HG03558 (cell line): ENCODE measurements around the gene ENTR1.

Experiments
- ATAC-seq: cut with Tn5 transposase; IDR thresholded peaks from one replicate; pipeline ENCODE4 v1.9.1; 2021; ENCODE audit warnings: moderate number of reproducible peaks; ENCODE audit not compliant: unreplicated experiment; ENCODE audit errors: extremely low read depth

Gene ENTR1

DNA sequence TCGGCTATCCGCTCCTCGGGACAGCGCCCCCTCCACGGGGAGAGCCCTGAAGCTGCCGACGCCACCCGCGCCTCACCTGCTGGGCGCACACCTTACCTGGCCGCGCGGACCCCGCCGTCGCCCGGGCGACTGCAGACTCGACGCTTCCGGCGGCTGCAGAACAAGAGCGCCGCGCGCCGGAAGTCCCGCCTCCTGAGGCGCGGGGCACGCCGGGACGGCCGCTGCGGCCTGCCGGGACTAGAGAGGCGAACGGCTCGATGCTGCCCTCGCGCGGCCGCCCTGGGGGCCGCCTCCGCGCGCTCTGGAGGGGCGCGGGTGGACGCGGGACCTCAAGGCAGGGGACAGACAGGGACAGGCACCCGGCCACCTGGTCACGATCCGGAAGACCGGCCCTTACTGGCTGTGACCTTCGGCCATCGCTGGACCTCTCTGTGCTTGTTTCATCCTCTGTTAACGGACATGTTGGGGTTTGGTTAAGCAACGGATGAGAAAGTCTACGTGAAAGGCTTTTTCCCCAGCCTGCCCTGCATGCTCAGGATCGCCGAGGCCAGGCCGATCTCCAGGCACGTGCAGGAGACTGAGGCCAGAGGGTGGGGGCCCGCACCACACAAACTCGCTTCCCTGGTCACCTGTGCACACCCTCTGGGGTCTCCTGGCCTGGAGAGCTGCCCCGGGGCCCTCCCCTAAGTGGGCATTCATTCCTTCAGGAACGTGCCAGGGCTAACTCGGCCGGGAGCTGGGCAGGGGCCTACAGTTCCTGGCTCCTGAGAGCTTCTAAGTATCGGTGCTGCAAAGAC is 10.2 kb downstream of the ENTR1 start, which contains the start of gene SNAPC4:
Gene SNAPC4, minus strand, starts transcription at position 133 of the 797 bp plus-strand sequence. CDS start 1,742 bp downstream, outside the sequence.
- ATAC-seq: peak; percentile 38

DNA sequence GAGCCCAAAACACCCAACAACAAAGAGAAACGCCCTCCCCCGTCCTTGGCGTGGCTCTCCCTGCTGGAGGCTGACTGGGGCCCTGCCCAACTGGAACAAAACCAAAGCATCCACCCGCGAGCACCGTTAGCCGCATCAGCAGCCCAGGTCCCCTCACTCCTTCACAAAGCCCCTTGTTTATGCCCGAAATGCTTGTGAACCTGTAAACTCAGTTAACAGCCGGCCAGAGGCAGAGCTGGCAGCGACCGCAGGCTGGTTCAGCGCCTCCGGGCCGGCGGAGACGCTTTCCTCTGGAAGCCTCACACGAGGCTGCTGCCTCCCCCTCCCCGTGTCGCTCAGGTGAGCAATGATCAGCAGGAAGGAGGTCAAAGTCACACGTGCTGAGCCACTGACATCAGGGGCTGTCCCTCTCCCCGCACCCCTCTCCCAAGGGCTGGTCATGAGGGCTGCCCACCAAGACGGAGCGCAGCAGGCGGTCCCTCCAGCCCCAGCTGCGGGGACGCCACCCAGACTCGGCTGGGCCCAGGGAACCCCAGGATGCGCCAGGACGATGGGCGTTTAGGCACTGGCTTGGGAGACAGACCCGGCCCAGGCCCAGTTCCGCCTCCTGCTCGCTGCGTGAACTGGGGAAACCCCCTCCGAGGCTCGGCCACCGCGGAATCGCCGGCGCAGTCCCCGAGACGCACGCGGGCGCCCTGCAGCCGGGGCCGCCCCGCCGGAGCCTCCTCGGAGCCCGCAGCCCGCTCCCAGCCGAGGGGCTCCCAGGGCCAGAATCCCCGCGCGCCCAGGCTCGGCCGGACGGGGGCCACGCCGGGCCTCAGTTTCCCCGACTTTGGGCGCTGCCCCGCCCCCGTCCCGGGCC is 11.0 kb downstream of the ENTR1 start:
- ATAC-seq: peak; percentile 16

DNA sequence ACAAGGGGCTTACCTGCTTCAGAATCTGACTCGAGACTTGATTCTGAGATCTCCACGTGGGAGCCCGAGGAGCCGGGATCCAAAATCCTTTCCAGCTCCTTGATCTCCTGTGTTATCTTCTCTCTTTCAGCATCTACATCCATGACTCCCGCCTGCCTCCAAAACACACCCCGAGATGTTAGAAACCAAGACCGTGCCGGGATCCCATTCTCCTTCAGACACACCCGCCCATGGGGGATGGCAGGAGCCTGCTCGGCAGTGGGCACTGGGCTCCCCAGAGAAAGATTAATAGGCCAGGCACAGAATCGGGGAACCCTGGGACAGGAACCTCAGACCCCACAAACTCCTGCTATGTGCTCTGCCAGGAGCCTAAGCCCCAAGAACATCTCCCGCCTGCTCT is 12.1 kb downstream of the ENTR1 start:
- ATAC-seq: no peak

DNA sequence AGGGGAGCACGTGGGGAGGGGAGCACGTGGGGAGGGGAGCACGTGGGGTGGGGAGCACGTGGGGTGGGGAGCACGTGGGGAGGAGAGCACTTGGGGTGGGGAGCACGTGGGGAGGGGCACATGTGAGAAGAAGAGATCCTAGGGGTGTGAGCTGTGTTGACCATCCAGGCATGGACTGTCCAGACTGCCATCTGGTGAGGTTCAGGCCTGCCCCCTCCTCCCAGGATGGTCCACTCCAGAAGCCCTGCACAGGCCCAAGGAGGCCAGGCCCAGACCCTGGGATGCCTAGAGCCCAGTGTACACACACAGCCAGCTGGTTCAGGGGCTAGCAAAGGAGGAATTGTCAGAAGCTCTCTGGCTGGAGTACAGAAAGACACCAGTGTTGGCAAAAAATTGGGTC is 12.8 kb downstream of the ENTR1 start:
- ATAC-seq: no peak

DNA sequence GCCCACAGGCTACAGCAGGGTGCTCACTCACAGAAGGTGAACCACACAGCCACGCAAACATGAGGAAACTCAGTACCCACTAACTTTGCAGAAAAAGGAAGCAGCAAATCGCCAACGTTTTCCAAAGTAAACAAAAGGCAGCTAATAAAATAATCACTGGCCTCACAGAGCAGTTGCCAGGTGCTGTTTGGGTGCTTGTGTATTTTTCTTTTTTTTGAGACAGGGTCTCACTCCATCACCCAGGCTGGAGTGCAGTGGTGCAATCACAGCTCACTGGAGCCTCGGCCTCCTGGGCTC is 14.2 kb downstream of the ENTR1 start:
- no peak for ATAC-seq

DNA sequence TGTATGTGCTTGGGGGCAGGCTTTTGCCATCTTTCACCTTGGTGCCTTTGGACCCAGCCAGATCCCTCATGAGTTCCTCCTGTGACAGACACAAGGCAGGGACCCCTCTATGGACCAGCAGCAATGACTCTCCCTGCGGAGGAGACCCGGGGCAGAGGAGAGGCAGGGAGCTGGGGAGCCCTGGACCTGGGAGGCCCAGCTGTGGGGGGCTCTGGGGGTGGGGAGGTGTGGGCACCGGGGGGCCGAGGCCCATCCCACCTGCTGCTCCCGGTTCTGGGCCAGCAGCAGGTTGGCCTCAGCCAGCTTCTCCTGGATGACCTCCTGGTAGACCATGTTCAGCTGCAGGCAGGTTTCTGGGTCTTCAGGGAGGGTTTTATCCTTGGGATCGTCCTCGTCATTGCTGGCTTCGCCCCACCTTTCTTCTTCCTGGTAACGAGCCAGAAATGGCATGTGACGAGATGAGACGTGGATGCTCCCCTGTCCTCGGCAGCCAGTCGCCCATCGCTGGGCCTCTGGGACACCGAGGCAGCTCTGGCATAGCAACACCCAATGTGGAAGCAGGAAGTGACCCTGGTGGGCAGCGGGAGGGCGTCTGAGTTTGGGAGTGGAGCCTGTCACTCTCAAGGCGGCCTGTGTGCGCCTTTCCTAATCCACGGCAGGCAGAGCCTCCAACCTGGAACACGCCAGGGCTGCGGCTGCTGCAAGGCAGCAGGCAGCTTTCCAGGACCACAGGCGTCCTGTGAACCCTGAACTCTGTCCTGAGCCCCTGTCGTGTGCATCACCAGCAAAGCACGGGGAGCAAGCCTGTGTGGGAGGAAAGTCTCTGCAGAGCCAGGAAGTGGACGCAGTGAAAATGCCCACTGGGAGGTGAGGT is 14.8 kb downstream of the ENTR1 start:
- ATAC-seq: no peak

DNA sequence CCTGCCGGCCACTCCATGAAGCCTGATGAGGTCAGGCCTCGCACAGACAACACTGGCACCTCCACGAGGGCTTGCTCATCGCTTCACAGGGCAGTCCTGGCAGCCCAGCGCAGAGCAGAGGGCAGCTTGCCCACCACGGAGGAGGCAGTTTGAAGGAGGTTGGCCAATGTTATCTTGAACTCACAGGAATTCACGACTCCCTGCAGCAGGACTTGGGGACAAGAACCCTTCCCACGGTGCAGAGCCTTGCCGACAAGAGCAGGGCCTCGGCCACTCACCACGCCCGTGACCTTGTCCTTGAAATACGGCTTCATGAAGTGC is 15.4 kb downstream of the ENTR1 start:
- ATAC-seq: no peak

DNA sequence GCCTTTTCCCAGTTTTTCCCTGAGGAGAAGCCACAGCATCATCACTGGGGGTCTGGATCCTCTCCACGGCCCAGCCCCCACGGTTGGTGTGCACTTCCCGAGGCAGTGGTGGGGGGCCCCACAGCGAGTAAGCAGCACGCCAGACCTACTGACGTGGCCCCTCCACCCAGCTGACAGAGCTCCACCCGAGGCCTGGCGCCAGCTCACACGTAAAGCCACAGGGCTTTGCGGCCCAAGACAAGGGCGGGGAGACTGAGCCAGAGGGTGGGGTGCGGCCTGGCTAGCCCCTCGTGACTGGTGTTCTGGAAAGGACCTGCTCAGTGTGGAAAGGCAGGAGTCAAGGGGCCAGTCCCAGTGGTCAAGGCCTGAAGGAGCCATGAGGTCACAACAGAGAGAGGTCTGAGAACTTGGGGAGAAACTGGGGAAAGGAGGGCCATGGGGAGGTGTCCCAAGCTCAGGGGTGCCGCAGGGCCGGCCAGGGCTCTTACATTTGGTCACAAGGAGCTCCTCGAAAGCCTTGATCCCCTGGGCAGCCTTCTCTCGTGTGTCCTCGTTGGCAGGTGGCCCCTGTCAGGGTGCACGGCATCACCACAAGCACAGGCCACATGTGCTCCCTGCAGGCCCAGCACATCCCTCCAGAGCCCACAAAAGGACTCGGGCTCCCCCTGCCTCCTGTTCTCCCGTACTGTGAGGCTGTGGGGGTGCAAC is 15.9 kb downstream of the ENTR1 start:
- no peak for ATAC-seq

DNA sequence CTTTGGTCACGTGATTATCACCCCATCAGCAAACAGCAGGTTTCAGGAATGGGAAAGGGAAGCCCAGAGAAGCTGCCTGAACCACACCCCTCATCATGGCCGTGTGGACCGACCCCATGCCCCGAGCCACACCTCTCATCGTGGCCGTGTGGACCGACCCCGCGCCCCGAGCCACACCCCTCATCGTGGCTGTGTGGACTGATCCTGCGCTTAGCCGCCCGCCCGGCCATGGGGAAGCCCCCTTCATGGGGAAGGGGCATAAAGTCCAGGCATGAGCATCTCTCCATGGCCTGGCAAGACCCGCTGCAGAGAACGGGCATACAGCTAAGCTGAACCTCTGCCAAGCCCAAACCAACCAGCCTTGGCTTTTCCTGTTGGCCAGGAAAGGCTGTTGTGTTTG is 16.9 kb downstream of the ENTR1 start:
- no peak for ATAC-seq

DNA sequence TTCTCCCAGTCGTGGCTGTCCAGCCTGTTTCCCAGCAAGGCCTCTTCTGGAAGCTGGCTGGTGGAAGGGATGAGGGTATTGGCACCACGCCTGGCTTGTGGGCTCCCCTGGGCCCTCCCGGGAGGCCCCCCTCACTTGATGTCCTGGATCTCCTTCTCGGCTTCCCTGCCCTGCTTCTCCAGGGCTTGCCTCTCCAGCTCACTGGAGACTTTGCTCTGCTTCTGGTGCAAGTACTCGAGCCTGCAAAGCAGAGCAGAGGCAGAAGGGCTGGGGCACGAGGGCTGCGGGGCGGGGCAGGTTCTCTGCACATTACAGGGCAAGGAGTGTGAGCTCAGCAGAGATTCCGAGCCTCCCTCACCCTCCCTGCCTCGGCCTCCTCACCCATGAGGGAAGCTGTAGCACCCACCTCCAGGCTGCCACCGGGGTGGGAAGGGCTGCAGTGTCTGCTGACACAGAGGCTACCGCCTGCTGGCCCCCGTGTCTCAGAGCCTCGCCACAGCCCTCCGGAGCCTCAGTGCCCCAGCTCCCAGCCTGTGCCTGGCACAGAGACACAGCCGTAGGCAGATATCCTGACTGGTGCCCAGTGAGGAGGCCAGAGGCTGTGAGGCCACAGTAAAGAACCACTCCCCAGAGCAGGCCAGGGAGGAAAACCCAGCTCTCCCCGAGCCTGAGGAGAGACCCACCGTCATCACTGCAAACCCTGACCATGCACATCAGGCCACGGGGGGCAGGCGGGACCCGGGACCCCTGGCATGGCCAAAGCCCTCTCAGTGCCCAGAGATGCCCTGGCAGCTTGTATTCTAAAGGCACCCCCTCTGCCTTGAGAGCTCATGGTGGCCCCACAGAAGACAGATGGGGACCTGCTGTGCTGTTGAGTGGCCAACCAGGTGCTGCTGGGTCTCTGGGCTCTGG is 17.6 kb downstream of the ENTR1 start:
- ATAC-seq: no peak

DNA sequence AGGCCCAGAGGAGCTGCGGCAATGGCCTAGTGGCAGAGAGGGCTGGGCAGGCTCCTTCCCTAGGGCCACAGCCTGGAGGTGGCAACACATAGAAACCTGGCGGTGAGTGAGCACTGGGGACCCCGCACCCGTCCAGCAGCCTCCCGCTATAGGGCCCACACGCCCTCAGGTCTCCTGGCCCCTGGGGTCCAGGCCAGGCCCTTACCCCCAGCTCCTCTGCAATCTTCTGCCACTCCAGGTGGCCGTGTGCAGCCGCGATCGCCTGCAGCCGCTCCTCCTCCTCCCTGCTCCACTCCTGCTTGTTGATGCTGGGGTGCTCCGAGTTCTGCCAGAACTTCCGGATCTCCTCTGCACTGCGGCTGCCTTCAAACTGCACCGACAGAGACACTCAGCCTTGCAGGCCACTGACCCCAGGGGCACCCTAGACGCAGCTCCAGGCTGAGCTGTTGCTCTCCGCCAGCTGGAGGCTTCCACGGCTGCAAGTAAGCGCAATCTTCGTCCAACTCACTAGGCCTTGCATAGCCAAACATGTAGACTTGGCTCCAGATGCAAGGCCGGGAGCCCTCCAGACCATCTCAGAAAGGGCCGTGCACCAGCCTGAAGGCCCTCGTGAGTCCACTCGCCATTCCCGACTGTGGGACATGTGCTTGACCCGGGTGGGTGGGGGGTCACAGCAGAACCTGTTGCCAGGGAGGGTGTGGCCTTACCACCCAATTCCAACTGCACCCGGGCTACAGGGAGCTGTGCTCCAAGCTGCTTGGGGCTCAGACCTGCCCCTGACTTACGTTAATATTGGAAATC is 18.5 kb downstream of the ENTR1 start:
- ATAC-seq: no peak

DNA sequence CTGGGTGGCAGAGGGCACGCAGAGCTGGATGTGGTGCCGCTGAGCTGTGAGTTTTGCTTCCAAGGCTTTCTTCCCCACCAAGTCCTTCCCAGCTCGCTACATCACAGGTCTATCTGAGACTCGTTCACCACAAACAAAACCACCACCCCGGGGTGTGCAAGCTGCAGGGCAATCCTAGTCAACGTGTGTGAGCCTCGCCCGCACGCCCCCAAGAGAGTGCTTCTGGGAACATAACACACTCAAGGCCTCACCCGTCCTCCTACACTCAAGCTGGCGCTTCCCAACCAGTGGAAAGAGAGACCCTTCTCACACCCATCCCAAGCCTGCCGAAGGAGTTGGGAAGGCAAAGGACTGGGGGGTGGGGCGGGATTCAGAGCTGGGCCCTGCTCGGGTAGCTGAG is 21.0 kb downstream of the ENTR1 start:
- no peak for ATAC-seq

DNA sequence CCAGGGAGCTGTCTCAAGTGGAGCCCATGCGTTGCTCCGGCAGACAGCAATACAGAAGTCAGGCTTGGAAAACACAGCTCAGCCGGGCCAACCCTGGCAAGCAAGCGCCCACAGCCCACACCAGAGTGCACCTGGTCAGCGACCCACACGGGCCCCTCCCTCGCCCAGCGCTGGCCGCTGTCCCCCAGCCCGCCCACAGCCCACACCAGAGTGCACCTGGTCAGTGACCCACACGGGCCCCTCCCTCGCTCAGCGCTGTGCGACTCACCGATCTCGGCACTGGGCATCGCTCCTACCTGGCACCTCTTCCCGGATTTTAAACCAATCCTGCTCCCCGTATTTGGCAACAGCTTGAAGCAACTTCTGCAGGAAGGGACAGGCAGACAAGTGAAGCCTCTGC is 23.2 kb downstream of the ENTR1 start:
- no peak for ATAC-seq

DNA sequence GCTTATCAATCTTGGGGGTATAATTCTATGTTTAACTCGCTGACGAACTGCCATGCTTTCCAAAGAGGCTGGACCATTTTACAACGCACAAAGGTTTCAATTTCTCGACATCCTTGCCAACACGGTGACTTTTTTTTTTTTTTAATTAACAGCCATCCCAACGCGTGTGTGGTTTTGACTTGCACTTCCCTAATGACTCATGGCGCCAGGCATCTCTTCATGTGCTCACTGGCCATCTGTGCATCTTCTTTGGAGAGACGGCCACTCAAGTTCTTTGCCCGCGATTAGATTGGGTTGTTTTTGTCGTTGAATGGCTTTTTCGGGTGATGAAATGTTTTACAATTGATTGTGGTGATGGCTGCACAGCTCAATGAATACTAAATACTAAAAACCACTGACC is 24.4 kb downstream of the ENTR1 start:
- no peak for ATAC-seq

DNA sequence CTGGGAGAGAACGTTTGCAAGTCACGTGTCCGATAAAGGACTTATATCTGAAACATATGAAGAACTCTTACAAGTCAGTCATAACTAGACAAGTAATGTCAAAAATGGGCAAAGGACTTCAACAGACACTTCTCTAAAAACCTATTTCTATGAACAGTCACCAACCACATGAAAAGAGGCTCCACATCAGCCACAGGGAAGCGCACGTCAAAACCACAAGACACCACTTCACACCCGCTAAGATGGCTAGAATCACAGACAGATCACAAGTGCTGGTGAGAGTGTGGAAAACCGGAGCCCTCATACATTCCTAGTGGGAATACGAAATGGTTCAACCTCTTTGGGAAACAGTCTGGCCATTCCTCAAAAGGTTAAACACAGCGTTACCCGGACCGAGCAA is 25.4 kb downstream of the ENTR1 start:
- ATAC-seq: no peak

DNA sequence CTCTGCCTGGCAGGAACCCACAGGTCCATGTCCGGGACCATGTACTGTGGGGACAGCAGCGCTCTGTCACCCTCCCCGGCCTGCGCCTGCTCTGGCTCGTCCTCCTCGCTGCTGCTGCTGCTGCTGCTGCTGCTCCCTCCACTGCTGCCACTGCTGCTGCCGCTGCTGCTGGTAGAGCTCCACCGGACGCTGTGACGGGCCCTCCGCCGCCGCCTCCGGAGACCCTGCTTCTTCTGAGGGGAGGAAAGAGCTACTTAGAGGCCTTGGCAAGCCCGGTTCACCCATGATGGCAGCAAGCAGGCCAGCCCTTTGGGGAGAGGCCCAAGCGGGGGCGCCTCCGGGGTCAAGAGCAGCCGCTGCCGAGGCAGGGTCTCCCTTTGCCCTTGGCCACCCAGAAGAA is 27.0 kb downstream of the ENTR1 start:
- ATAC-seq: no peak

DNA sequence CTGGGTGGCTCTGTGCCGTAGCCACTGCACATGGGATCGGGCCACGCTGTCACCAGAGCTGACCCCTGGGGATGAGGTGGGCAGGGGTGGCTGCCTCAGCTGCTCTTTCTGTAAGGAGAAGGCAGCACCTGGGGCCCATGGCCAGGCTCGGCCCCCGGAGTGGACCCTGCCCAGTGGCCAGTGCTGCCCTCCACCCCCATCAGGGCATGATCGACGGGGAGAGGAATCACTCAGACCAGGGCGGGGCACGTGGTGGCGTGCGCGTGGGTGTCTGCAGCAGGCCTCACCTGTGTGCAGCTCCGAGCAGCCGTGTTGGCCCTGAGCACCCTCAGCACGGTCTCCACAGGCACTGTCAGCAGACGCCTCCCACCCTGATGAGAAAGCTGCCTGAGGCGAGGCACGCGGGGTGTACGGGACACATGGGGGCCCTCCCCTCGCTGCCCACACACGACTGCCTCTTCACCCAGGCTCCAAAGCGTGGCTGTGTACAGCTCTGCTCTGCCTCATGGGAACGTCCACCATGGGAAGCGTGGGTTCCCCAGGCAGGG is 28.4 kb downstream of the ENTR1 start:
- no peak for ATAC-seq

DNA sequence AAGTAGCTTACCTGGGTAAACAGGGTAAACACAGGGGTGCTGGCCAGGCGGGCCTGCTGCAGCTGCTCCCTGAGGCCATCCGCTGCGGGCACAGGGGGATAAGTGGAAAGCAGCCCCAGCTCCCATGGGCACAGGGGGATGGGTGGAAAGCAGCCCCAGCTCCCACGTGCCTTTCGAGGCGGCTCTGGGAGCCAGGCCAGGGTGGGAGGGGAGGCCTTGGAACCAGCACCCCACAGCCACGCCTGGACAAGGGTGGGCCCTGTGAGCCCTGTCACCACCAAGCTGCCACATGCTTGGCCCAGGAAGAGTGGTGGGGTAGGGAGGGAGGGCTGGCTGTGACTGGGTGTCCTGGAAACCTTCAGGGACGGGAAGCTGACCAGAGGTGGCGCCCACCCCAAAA is 29.1 kb downstream of the ENTR1 start:
- ATAC-seq: no peak
